ENCODE data around the gene NLRP6. TPM values are rescaled to one million over a fixed set of nuclear protein-coding genes. Genes with fewer than 3 reads are reported as not detected.
"Not testable (repeated sequence)": the region's sequence is repeated elsewhere in the genome, so short reads cannot be mapped to it uniquely, and the experiment has no call there.

The NLRP6 gene
- total RNA-seq, 2 experiments from 2014 or later, result 1.2 to 1.5 TPM

DNA sequence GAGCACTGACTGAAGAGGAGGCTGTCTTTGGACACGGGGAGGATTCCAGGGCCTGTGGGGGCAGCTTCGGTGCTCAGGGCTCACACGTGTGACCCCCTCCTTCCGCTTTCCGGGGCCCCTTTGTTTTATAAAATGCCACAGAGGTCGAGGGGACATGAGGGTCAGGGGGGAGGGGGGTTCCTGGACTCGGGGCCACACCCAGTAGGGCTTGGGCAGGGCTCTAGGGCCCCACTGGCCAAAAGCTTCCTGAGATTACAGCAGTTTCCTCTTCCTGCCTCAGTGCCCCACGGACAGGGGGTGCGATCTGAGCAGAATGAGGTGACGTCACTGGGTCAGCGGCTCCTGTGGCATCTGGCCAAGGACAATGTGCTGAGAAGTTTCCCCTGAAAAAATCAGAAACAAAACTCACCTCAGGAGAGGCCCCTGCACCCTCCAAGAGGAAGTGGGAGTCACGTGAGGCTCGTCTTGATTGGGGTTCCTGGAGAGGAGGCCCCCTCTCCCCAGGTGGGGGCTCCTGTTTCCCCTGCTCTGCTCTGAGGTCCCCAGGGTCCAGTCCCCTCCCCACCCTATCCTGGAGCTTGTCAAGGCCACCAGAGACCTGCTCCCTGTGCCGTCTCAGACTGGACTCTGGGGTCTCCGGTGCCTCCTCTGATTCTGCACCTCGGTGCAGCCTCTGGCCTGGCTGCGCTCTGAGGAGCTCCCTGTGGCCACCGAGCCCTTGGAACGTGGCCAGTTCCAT is 48.8 kb downstream of the NLRP6 start:
- DNase-seq, result peak; percentile 92
- intact Hi-C loops (cut with micrococcal nuclease), result loop anchor here (1.0 kb wide), 2 partner anchors 10 to 58 kb away; no protein-coding TSS in a partner anchor
- H3K27me3 Mint-ChIP-seq (ENCODE audit: low read depth), result no peaks in the 10 kb centered on the region
- CTCF ChIA-PET, result interaction anchor here (1.3 to 1.7 kb wide), 3 partner anchors 13 to 76 kb away, joined by 3 to 5 read pairs (median 4); no protein-coding TSS in a partner anchor
- peak overlapping the region; percentile 98 for H3K27ac Mint-ChIP-seq
- peaks cover 73% of the 10 kb centered on the region for H3K4me1 Mint-ChIP-seq (ENCODE audit: low read depth)
- no peaks in the 10 kb centered on the region for H3K9me3 Mint-ChIP-seq
- no peaks in the 10 kb centered on the region for H3K36me3 Mint-ChIP-seq (ENCODE audit: low read depth)
- peak overlapping the region; percentile 72 for H3K4me3 Mint-ChIP-seq

GRCh38 chr11:327581-327923 is 49.3 kb downstream of the NLRP6 start:
- Mint-ChIP-seq H3K27me3 (ENCODE audit: low read depth) (no peaks in the 10 kb centered on the region), H3K4me3 (peak overlapping the region; percentile 72), H3K36me3 (ENCODE audit: low read depth) (no peaks in the 10 kb centered on the region), H3K9me3 (no peaks in the 10 kb centered on the region), H3K4me1 (ENCODE audit: low read depth) (peaks cover 73% of the 10 kb centered on the region), H3K27ac (peak overlapping the region; percentile 98)
- intact Hi-C loops (cut with micrococcal nuclease), result loop anchor here (1.0 kb wide), 2 partner anchors 10 to 58 kb away; no protein-coding TSS in a partner anchor
- CTCF ChIA-PET, result interaction anchor here (1.3 to 1.7 kb wide), 3 partner anchors 13 to 77 kb away, joined by 3 to 5 read pairs (median 4); no protein-coding TSS in a partner anchor
- no peak for DNase-seq

DNA sequence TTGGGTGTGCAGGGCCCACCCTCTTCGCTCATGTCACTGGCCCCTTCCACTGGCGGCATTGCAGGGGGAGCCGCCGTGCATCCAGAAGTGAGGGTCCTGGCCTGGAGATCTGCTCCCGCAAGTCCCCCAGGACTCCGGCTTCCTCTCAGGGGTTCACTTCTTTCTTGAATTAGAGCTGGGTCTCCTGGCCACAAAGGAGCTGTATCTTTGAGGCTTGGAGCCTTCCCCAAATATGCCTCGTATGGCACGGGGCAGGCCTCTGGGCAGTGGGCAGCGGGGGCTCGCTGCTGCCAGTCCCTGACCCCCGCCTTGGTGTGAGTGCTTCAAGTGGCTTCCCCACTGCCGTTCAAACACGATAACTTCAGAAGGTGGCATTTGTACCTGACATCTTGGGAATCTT is 49.8 kb downstream of the NLRP6 start:
- Mint-ChIP-seq H3K9me3 (no peaks in the 10 kb centered on the region), H3K4me3 (no peak overlapping the region), H3K27me3 (ENCODE audit: low read depth) (no peaks in the 10 kb centered on the region), H3K4me1 (ENCODE audit: low read depth) (peaks cover 74% of the 10 kb centered on the region), H3K36me3 (ENCODE audit: low read depth) (no peaks in the 10 kb centered on the region), H3K27ac (no peak overlapping the region)
- intact Hi-C loops (cut with micrococcal nuclease), result no loop called here
- CTCF ChIA-PET, result interaction anchor here (1.5 to 1.7 kb wide), 2 partner anchors 27 to 77 kb away, joined by 3 to 5 read pairs; no protein-coding TSS in a partner anchor
- no peak for DNase-seq

- not testable (repeated sequence) for H3K9me3 Mint-ChIP-seq; H3K27me3 Mint-ChIP-seq (ENCODE audit: low read depth); H3K27ac Mint-ChIP-seq; H3K36me3 Mint-ChIP-seq (ENCODE audit: low read depth); DNase-seq
- peak overlapping the region; percentile 69 for H3K4me3 Mint-ChIP-seq
- CTCF ChIA-PET, result interaction anchor here (1.8 to 2.4 kb wide), 2 partner anchors 20 to 27 kb away, joined by 8 to 13 read pairs; no protein-coding TSS in a partner anchor
- H3K4me1 Mint-ChIP-seq (ENCODE audit: low read depth), result peaks cover 70% of the 10 kb centered on the region
- intact Hi-C loops (cut with micrococcal nuclease), result loop anchor here (1.0 kb wide), 1 partner anchor 27 kb away; no protein-coding TSS in a partner anchor
Observed at GRCh38 chr11:328516-329100, 50.4 kb downstream of the NLRP6 start.

GRCh38 chr11:329886-330253 is 51.7 kb downstream of the NLRP6 start:
- Mint-ChIP-seq H3K9me3 (no peaks in the 10 kb centered on the region), H3K36me3 (ENCODE audit: low read depth) (no peaks in the 10 kb centered on the region), H3K4me3 (peak overlapping the region; percentile 69), H3K27me3 (ENCODE audit: low read depth) (no peaks in the 10 kb centered on the region), H3K4me1 (ENCODE audit: low read depth) (peaks cover 60% of the 10 kb centered on the region), H3K27ac (peak overlapping the region; percentile 72)
- DNase-seq, result no peak
- CTCF ChIA-PET, result interaction anchor here (1.0 to 2.4 kb wide), 4 partner anchors 13 to 189 kb away, joined by 3 to 13 read pairs (median 6); no protein-coding TSS in a partner anchor
- intact Hi-C loops (cut with micrococcal nuclease), result loop anchor here (1.0 kb wide), 1 partner anchor 25 kb away; no protein-coding TSS in a partner anchor

- Mint-ChIP-seq H3K27ac (peak overlapping the region; percentile 72), H3K9me3 (no peaks in the 10 kb centered on the region), H3K36me3 (ENCODE audit: low read depth) (no peaks in the 10 kb centered on the region), H3K4me3 (no peak overlapping the region), H3K27me3 (ENCODE audit: low read depth) (no peaks in the 10 kb centered on the region), H3K4me1 (ENCODE audit: low read depth) (peaks cover 59% of the 10 kb centered on the region)
- intact Hi-C loops (cut with micrococcal nuclease), result no loop called here
- no peak for DNase-seq
- CTCF ChIA-PET, result interaction anchor here (1.0 to 2.4 kb wide), 4 partner anchors 13 to 189 kb away, joined by 3 to 13 read pairs (median 6); no protein-coding TSS in a partner anchor
Observed at GRCh38 chr11:330307-330693, 52.1 kb downstream of the NLRP6 start.

- H3K4me3 Mint-ChIP-seq, result no peak overlapping the region
- peak; percentile 56 for DNase-seq
- H3K9me3 Mint-ChIP-seq, result no peaks in the 10 kb centered on the region
- H3K36me3 Mint-ChIP-seq (ENCODE audit: low read depth), result no peaks in the 10 kb centered on the region
- intact Hi-C loops (cut with micrococcal nuclease), result no loop called here
- H3K27ac Mint-ChIP-seq, result no peak overlapping the region
- H3K4me1 Mint-ChIP-seq (ENCODE audit: low read depth), result peaks cover 60% of the 10 kb centered on the region
- CTCF ChIA-PET, result interaction anchor here (0.6 to 2.4 kb wide), 3 partner anchors 12 to 25 kb away, joined by 4 to 13 read pairs (median 4); no protein-coding TSS in a partner anchor
- H3K27me3 Mint-ChIP-seq (ENCODE audit: low read depth), result no peaks in the 10 kb centered on the region
Observed at GRCh38 chr11:330694-331357, 52.6 kb downstream of the NLRP6 start.

- intact Hi-C loops (cut with micrococcal nuclease), result no loop called here
- Mint-ChIP-seq H3K4me1 (ENCODE audit: low read depth) (peaks cover 60% of the 10 kb centered on the region), H3K4me3 (no peak overlapping the region), H3K36me3 (ENCODE audit: low read depth) (no peaks in the 10 kb centered on the region), H3K27me3 (ENCODE audit: low read depth) (no peaks in the 10 kb centered on the region), H3K9me3 (no peaks in the 10 kb centered on the region), H3K27ac (no peak overlapping the region)
- DNase-seq, result no peak
- CTCF ChIA-PET, result interaction anchor here (0.6 to 1.7 kb wide), 2 partner anchors 11 to 14 kb away, joined by 4 read pairs; no protein-coding TSS in a partner anchor
Observed at GRCh38 chr11:331358-332060, 53.3 kb downstream of the NLRP6 start.

GRCh38 chr11:332651-333480 is 54.7 kb downstream of the NLRP6 start:
- CTCF ChIA-PET, result interaction anchor here (0.6 kb wide), 1 partner anchor 22 kb away, joined by 3 read pairs; no protein-coding TSS in a partner anchor
- intact Hi-C loops (cut with micrococcal nuclease), result no loop called here

DNA sequence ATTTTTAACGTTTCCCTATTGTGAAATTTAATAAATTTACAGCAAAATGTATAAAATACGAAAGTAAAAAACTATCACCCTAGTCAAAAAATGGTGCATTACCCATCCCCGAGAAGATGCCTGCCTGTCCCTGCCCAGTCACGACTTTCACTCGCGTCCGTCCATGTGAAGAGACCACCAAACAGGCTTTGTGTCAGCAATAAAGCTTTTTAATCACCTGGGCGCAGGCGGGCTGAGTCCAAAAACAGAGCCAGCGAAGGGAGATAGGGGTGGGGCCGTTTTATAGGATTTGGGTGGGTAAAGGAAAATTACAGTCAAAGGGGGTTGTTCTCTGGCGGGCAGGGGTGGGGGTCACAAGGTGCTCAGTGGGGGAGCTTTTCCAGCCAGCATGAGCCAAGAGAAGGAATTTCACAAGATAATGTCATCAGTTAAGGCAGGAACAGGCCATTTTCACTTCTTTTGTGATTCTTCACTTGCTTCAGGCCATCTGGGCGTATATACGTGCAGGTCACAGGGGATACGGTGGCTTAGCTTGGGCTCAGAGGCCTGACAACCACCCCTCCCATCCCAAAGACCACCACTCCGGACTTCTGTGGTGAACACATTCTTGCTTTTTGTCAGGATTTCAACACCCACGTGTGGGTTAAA is 55.5 kb downstream of the NLRP6 start:
- intact Hi-C loops (cut with micrococcal nuclease); H3K36me3 Mint-ChIP-seq (ENCODE audit: low read depth); H3K27ac Mint-ChIP-seq; H3K4me3 Mint-ChIP-seq; DNase-seq; H3K27me3 Mint-ChIP-seq (ENCODE audit: low read depth); H3K9me3 Mint-ChIP-seq: not testable (repeated sequence)
- CTCF ChIA-PET, result interaction anchor here (0.6 to 0.8 kb wide), 2 partner anchors 21 to 29 kb away, joined by 3 read pairs; no protein-coding TSS in a partner anchor
- H3K4me1 Mint-ChIP-seq (ENCODE audit: low read depth), result peaks cover 50% of the 10 kb centered on the region

More at GRCh38 chr11:332651-333480, 54.7 kb downstream of the NLRP6 start:
- H3K27ac Mint-ChIP-seq, result no peak overlapping the region
- no peaks in the 10 kb centered on the region for H3K9me3 Mint-ChIP-seq
- H3K27me3 Mint-ChIP-seq (ENCODE audit: low read depth), result no peaks in the 10 kb centered on the region
- DNase-seq, result no peak
- H3K4me1 Mint-ChIP-seq (ENCODE audit: low read depth), result peaks cover 53% of the 10 kb centered on the region
- H3K4me3 Mint-ChIP-seq, result no peak overlapping the region
- no peaks in the 10 kb centered on the region for H3K36me3 Mint-ChIP-seq (ENCODE audit: low read depth)

All from activated naive CD4-positive, alpha-beta T cell treated with anti-CD3 and anti-CD28 coated beads for 36 hours (primary cell).